Fibroblast of lung (primary cell): Measurements from ENCODE around the gene RALA.

Experiments used
- CTCF ChIP-seq, 2 donors: IDR thresholded peaks in 1 of 2; conservative IDR thresholded peaks in 1 of 2; 1 replicate in 1 of 2; 2 replicates in 1 of 2; pipeline ENCODE4 v1.5.1; 2011 to 2012; ENCODE audit warnings: low read length in 2 of 2, control low read depth in 1 of 2, inconsistent platforms in 1 of 2, low read depth in 1 of 2, mild to moderate bottlenecking in 1 of 2
- EZH2 ChIP-seq: IDR thresholded peaks from 2 replicates; pipeline ENCODE4 v1.5.1; 2012; ENCODE audit warnings: low read length, control low read depth, mild to moderate bottlenecking; ENCODE audit errors: missing control alignments

- TF ChIP-seq CTCF (conservative IDR thresholded peaks at IDR 0.05 in 1 of 2, IDR thresholded peaks at IDR 0.05 in 1 of 2; ENCODE audit: low read depth in 1 of 2, low read length in 2 of 2) (no peak), EZH2 (no peak)
These were observed 19.5 kb downstream of the RALA start for GRCh38 chr7:39642896-39643295.
